Osteoblast (primary cell): ENCODE data around the gene PDE10A. TPM values are rescaled to one million over a fixed set of nuclear protein-coding genes. Genes with fewer than 3 reads are reported as not detected.

Experiments
- DNase-seq: peaks from one replicate; pipeline ENCODE4 v3.0.0; 2011; ENCODE audit warnings: low spot score, mixed read lengths; ENCODE audit not compliant: insufficient read length; ENCODE audit errors: missing footprints
- H2AFZ ChIP-seq: 2 replicates; pipeline ENCODE4 v1.6.0; 2011; ENCODE audit warnings: mild to moderate bottlenecking, low read length
- H3K27ac ChIP-seq: 2 replicates; pipeline ENCODE4 v1.5.1; 2011; ENCODE audit warnings: mild to moderate bottlenecking, low read depth, low read length, moderate library complexity
- H3K27me3 ChIP-seq: 2 replicates; pipeline ENCODE4 v1.6.0; 2012; ENCODE audit warnings: mild to moderate bottlenecking, control low read depth, inconsistent platforms, low read length, moderate library complexity; ENCODE audit not compliant: insufficient read depth
- H3K36me3 ChIP-seq: 2 replicates; pipeline ENCODE4 v1.5.1; 2011; ENCODE audit warnings: mild to moderate bottlenecking, low read length, control low read depth, moderate library complexity; ENCODE audit not compliant: insufficient read depth
- H3K4me1 ChIP-seq: 2 replicates; pipeline ENCODE4 v1.5.1; 2011; ENCODE audit warnings: mild to moderate bottlenecking, low read length, control low read depth, moderate library complexity; ENCODE audit not compliant: insufficient read depth
- H3K4me2 ChIP-seq: 2 replicates; pipeline ENCODE4 v1.6.0; 2011; ENCODE audit warnings: mild to moderate bottlenecking, low read length; ENCODE audit not compliant: insufficient read depth
- H3K4me3 ChIP-seq: fragments of 200-600 bp; sonication (generic); 3 replicates; pipeline ENCODE4 v1.5.1; 2012; ENCODE audit warnings: mild to moderate bottlenecking, low read length, inconsistent platforms; ENCODE audit not compliant: insufficient read depth
- H3K79me2 ChIP-seq: 2 replicates; pipeline ENCODE4 v1.6.0; 2012; ENCODE audit warnings: mild to moderate bottlenecking, low read length, control low read depth, inconsistent platforms; ENCODE audit not compliant: insufficient read depth
- H3K9me3 ChIP-seq: 2 replicates; pipeline ENCODE4 v1.5.1; 2011; ENCODE audit warnings: low read depth, low read length, control low read depth
- H4K20me1 ChIP-seq: 2 replicates; pipeline ENCODE4 v1.6.0; 2012; ENCODE audit warnings: mild to moderate bottlenecking, low read length, control low read depth; ENCODE audit not compliant: insufficient read depth
- total RNA-seq: library from RNA; depleted of rRNA; stranded (reverse); fragments of >200 nt; gene quantifications from 2 replicates; pipeline ENCODE4 v1.2.3, GENCODE V29; 2012
- TF ChIP-seq, protein P1 (sequence below): IDR thresholded peaks from 2 replicates; pipeline ENCODE4 v1.5.1; 2011; ENCODE audit warnings: mild to moderate bottlenecking, low read depth, low read length, moderate library complexity; ENCODE audit errors: extremely low read depth

PDE10A gene
- total RNA-seq, 1 donor, result 3.3 TPM

DNA sequence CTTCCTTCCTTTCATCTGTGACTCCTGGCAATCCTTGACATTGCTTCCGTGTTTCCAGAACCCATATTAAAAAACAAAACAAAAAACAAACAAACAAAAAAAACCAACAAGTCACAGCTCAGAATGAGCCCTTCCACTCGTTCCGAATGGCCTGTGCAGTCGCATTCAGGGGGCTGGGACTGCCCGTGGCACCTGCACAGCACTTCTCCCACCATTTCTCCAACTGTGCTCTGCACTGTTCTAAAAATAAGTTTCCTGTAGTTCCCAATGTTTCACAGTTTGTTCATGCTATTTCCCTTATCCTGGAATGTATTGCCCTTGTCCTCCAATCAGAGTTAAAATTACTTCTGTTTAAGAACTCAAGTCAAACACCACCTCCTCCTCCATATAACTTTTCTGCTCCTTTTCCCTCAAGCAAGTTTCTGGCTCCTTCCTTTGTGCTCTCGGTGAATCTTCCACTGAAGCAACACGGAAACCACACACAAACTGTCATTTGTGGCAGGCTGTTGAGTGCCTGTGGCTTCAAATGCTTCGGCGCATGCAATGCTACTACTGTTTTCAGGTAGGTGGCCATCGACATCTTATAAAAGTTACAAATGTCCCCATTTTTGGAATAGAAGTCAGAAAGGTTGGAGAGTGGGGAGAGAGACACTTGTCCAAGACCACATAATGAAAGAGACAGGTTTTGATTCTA lies 57.7 kb downstream of the PDE10A start:
- H2AFZ ChIP-seq, result no peak overlapping the region
- no peaks in the 10 kb centered on the region for H3K9me3 ChIP-seq
- no peaks in the 10 kb centered on the region for H3K4me1 ChIP-seq
- no peaks in the 10 kb centered on the region for H3K36me3 ChIP-seq
- no peak overlapping the region for H3K27ac ChIP-seq
- H3K79me2 ChIP-seq, result no peaks in the 10 kb centered on the region
- no peaks in the 10 kb centered on the region for H3K27me3 ChIP-seq
- TF ChIP-seq, protein P1, sequence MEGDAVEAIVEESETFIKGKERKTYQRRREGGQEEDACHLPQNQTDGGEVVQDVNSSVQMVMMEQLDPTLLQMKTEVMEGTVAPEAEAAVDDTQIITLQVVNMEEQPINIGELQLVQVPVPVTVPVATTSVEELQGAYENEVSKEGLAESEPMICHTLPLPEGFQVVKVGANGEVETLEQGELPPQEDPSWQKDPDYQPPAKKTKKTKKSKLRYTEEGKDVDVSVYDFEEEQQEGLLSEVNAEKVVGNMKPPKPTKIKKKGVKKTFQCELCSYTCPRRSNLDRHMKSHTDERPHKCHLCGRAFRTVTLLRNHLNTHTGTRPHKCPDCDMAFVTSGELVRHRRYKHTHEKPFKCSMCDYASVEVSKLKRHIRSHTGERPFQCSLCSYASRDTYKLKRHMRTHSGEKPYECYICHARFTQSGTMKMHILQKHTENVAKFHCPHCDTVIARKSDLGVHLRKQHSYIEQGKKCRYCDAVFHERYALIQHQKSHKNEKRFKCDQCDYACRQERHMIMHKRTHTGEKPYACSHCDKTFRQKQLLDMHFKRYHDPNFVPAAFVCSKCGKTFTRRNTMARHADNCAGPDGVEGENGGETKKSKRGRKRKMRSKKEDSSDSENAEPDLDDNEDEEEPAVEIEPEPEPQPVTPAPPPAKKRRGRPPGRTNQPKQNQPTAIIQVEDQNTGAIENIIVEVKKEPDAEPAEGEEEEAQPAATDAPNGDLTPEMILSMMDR, result no peak
- H3K4me3 ChIP-seq, result no peak overlapping the region
- no peak for DNase-seq
- H4K20me1 ChIP-seq, result no peaks in the 10 kb centered on the region
- H3K4me2 ChIP-seq, result no peak overlapping the region

DNA sequence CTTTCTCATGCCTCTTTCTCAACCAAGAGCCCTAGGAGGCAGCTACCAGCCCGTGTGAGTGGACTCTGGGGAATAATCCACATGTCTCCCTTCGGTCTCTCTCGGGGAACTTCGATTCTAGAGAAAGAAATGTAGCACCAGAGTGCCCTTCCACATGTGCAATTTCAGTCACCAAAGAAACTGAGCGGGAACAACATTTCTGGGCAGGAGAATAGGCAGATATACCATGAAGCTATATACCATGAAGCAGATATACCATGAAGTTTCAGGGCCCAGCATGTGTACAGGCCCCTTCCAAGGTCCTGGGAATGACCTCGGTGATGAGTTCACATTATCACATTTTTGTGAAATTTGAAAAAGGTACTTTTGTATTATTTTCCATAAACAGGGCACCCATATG lies 60.8 kb downstream of the PDE10A start:
- Histone ChIP-seq H3K4me3 (no peak overlapping the region), H3K4me1 (no peaks in the 10 kb centered on the region), H3K79me2 (no peaks in the 10 kb centered on the region), H4K20me1 (peaks cover 3% of the 10 kb centered on the region), H3K4me2 (no peak overlapping the region), H3K9me3 (no peaks in the 10 kb centered on the region), H3K36me3 (no peaks in the 10 kb centered on the region), H3K27ac (no peak overlapping the region), H2AFZ (no peak overlapping the region), H3K27me3 (no peaks in the 10 kb centered on the region)
- no peak for DNase-seq
- TF ChIP-seq, protein P1, result no peak

DNA sequence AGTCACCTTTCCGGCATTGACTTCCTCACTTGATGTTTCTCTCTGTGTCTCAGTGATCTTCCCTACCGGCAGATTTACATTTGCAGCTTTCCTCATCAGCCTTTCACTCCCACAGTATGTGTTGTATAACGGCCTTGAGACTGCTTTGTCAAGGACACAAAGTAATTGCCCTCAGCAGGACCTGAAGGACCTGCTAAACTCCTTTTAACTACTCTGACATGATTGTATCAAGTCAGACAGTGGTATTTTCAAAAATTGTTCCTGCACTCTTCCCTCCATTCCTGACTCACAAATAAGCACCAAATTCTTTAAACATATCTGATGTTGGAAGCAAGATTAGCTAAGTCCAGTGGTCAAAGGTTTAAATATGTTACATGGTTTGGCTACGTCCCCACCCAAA lies 62.4 kb downstream of the PDE10A start:
- TF ChIP-seq, protein P1, result no peak
- Histone ChIP-seq H3K27ac (no peak overlapping the region), H3K4me2 (no peak overlapping the region), H3K9me3 (no peaks in the 10 kb centered on the region), H2AFZ (no peak overlapping the region), H4K20me1 (peaks cover 3% of the 10 kb centered on the region), H3K4me3 (no peak overlapping the region), H3K79me2 (no peaks in the 10 kb centered on the region), H3K4me1 (no peaks in the 10 kb centered on the region), H3K27me3 (no peaks in the 10 kb centered on the region), H3K36me3 (no peaks in the 10 kb centered on the region)
- no peak for DNase-seq

DNA sequence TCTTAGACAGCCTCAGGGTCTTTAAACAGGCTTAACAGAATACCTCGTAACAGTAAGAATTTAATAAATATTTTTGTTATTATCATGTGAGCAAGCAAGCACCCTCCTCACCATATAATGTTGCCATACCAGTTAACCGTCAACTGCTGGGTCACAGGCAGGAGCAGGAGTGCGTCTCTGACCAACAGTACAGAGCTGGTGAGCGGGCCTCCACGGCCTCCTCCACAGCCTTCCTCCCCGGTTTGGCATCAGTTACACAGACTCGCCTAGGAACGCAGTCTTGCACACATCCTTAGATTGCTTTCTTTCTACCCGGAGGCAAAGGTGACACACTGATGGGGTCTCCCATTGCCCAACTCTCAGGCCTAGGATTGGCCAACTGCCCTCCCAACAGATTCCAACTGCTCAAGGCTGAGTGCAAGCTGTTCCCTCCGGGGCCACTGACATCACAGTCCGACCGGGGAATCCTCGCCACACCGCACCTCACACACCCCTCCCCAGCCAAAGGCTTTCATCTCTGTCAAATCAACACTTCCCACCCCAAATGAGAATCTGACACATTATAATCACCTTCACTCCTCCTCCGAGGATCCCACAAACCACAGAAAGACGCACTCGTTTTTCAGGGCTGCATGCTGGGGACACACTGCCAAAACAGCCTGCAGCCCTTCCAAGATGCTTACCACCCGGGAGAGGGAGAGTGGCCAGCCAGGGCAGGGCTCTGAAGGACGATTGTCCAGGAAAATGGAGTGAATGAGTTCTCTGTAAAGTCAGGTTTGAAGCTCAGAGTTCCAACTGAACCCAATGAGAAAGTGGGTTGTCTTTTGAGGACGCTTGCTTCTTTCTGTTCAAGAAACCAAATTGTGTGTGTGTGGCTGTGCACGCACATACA lies 63.2 kb downstream of the PDE10A start:
- TF ChIP-seq, protein P1, result no peak
- no peaks in the 10 kb centered on the region for H3K36me3 ChIP-seq
- H2AFZ ChIP-seq, result peak overlapping the region; percentile 29
- no peaks in the 10 kb centered on the region for H3K9me3 ChIP-seq
- no peaks in the 10 kb centered on the region for H3K4me1 ChIP-seq
- H3K4me3 ChIP-seq, result no peak overlapping the region
- peaks cover 3% of the 10 kb centered on the region for H4K20me1 ChIP-seq
- no peak for DNase-seq
- H3K79me2 ChIP-seq, result no peaks in the 10 kb centered on the region
- H3K27me3 ChIP-seq, result no peaks in the 10 kb centered on the region
- no peak overlapping the region for H3K27ac ChIP-seq
- no peak overlapping the region for H3K4me2 ChIP-seq
